SK-N-SH treated with all-trans-retinoic acid at 6 μM for 48 hours (cell line): ENCODE data around the gene SLC25A48.

Experiments
- CSDC2 ChIP-seq: fragments of 250-450 bp; sonication (Bioruptor Pico); IDR thresholded peaks from 2 replicates; pipeline ENCODE4 v1.5.0; 2020; ENCODE audit warnings: mild to moderate bottlenecking, moderate library complexity
- ISL1 ChIP-seq: fragments of 250-450 bp; sonication (Bioruptor Pico); IDR thresholded peaks from 2 replicates; pipeline ENCODE4 v2.1.2; 2022; ENCODE audit warnings: mild to moderate bottlenecking, moderate library complexity
- OSR1 ChIP-seq: fragments of 250-450 bp; sonication (Bioruptor Pico); IDR thresholded peaks from 2 replicates; pipeline ENCODE4 v1.8.0; 2022; ENCODE audit warnings: moderate library complexity, mild to moderate bottlenecking, inconsistent platforms
- RARB ChIP-seq: fragments of 250-450 bp; sonication (Bioruptor Pico); IDR thresholded peaks from 2 replicates; pipeline ENCODE4 v1.8.0; 2021; ENCODE audit warnings: mild to moderate bottlenecking, moderate library complexity
- TCF4 ChIP-seq: fragments of 250-450 bp; sonication (Bioruptor Pico); IDR thresholded peaks from 2 replicates; pipeline ENCODE4 v1.8.0; 2021; ENCODE audit warnings: mild to moderate bottlenecking, moderate library complexity, borderline replicate concordance
- ZC3H10 ChIP-seq: fragments of 250-450 bp; sonication (Bioruptor Pico); IDR thresholded peaks from 2 replicates; pipeline ENCODE4 v1.5.1; 2021; ENCODE audit warnings: mild to moderate bottlenecking, moderate library complexity
- ZFP3 ChIP-seq: fragments of 250-450 bp; sonication (Bioruptor Pico); IDR thresholded peaks from 2 replicates; pipeline ENCODE4 v1.5.0; 2020; ENCODE audit warnings: mild to moderate bottlenecking, moderate library complexity
- ZFP30 ChIP-seq: fragments of 450-650 bp; formaldehyde crosslinking; IDR thresholded peaks from 2 replicates; pipeline ENCODE4 v1.5.0; 2022; ENCODE audit warnings: mild to moderate bottlenecking, moderate library complexity
- ZNF70 ChIP-seq: fragments of 450-650 bp; formaldehyde crosslinking; IDR thresholded peaks from 2 replicates; pipeline ENCODE4 v1.5.0; 2020; ENCODE audit warnings: mild to moderate bottlenecking, moderate library complexity
- TF ChIP-seq, protein P1 (sequence below): fragments of 250-450 bp; sonication (Bioruptor Pico); IDR thresholded peaks from 2 replicates; pipeline ENCODE4 v1.8.0; 2020; ENCODE audit warnings: mild to moderate bottlenecking, moderate library complexity, borderline replicate concordance
- TF ChIP-seq, protein P2 (sequence below): fragments of 250-450 bp; sonication (Bioruptor Pico); IDR thresholded peaks from 2 replicates; pipeline ENCODE4 v1.5.0; 2020; ENCODE audit warnings: mild to moderate bottlenecking, moderate library complexity
- TF ChIP-seq, protein P3 (sequence below): fragments of 250-450 bp; sonication (Bioruptor Pico); IDR thresholded peaks from 2 replicates; pipeline ENCODE4 v1.8.0; 2021; ENCODE audit warnings: low read depth, mild to moderate bottlenecking, moderate library complexity, borderline replicate concordance
- TF ChIP-seq, protein P4 (sequence below): fragments of 250-450 bp; sonication (Bioruptor Pico); IDR thresholded peaks from 2 replicates; pipeline ENCODE4 v1.5.1; 2020; ENCODE audit warnings: low read depth, mild to moderate bottlenecking, moderate library complexity

DNA sequence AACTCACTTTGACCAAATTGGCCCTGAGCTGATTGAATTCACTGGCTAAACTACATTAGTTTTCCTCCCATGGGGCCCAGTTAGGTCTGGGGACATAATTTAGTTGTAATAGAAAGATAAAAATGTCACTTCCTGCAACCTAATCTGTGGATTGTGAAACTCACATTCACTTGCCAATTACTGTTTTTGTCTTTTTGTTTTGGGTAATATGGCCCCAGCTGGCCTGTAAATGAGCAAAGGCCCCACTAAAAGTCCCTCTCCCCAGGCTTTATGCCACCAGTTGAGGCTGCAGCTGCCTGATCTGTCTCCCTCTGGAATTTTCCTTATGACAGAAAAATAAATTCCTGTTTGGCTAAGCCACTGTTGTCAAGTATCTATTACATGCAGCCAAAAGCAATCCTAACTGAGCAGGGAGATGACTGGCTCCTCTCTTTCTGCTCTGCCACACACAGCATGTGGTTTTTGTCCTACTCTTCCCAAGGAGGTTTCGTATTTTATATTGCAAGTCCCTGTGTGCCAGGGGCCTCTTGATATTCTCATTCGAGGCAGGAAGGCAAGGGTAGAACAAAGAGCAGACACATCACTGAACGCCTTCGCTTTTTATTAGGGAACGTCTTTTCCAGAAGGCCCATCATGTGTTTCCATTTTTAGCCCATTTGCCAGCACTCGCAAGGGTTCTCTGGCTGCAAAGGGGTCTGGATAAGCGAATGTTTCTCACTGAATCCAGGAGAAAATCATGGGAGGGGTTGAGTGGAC is 24.1 kb upstream of the SLC25A48 start:
- TF ChIP-seq, protein P1, sequence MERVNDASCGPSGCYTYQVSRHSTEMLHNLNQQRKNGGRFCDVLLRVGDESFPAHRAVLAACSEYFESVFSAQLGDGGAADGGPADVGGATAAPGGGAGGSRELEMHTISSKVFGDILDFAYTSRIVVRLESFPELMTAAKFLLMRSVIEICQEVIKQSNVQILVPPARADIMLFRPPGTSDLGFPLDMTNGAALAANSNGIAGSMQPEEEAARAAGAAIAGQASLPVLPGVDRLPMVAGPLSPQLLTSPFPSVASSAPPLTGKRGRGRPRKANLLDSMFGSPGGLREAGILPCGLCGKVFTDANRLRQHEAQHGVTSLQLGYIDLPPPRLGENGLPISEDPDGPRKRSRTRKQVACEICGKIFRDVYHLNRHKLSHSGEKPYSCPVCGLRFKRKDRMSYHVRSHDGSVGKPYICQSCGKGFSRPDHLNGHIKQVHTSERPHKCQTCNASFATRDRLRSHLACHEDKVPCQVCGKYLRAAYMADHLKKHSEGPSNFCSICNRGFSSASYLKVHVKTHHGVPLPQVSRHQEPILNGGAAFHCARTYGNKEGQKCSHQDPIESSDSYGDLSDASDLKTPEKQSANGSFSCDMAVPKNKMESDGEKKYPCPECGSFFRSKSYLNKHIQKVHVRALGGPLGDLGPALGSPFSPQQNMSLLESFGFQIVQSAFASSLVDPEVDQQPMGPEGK (CRISPR knock-in tag) = no peak
- TF ChIP-seq ZNF70 (CRISPR knock-in tag) (no peak), RARB (CRISPR knock-in tag) (no peak), ZFP30 (no peak), ISL1 (CRISPR knock-in tag) (no peak), ZC3H10 (CRISPR knock-in tag) (no peak), OSR1 (CRISPR knock-in tag) (no peak), CSDC2 (no peak), ZFP3 (CRISPR knock-in tag) (no peak), TCF4 (no peak)
- TF ChIP-seq, protein P2, sequence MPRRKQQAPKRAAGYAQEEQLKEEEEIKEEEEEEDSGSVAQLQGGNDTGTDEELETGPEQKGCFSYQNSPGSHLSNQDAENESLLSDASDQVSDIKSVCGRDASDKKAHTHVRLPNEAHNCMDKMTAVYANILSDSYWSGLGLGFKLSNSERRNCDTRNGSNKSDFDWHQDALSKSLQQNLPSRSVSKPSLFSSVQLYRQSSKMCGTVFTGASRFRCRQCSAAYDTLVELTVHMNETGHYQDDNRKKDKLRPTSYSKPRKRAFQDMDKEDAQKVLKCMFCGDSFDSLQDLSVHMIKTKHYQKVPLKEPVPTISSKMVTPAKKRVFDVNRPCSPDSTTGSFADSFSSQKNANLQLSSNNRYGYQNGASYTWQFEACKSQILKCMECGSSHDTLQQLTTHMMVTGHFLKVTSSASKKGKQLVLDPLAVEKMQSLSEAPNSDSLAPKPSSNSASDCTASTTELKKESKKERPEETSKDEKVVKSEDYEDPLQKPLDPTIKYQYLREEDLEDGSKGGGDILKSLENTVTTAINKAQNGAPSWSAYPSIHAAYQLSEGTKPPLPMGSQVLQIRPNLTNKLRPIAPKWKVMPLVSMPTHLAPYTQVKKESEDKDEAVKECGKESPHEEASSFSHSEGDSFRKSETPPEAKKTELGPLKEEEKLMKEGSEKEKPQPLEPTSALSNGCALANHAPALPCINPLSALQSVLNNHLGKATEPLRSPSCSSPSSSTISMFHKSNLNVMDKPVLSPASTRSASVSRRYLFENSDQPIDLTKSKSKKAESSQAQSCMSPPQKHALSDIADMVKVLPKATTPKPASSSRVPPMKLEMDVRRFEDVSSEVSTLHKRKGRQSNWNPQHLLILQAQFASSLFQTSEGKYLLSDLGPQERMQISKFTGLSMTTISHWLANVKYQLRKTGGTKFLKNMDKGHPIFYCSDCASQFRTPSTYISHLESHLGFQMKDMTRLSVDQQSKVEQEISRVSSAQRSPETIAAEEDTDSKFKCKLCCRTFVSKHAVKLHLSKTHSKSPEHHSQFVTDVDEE = no peak
- TF ChIP-seq, protein P3, sequence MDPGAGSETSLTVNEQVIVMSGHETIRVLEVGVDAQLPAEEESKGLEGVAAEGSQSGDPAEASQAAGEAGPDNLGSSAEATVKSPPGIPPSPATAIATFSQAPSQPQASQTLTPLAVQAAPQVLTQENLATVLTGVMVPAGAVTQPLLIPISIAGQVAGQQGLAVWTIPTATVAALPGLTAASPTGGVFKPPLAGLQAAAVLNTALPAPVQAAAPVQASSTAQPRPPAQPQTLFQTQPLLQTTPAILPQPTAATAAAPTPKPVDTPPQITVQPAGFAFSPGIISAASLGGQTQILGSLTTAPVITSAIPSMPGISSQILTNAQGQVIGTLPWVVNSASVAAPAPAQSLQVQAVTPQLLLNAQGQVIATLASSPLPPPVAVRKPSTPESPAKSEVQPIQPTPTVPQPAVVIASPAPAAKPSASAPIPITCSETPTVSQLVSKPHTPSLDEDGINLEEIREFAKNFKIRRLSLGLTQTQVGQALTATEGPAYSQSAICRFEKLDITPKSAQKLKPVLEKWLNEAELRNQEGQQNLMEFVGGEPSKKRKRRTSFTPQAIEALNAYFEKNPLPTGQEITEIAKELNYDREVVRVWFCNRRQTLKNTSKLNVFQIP (CRISPR knock-in tag) = no peak
- TF ChIP-seq, protein P4, sequence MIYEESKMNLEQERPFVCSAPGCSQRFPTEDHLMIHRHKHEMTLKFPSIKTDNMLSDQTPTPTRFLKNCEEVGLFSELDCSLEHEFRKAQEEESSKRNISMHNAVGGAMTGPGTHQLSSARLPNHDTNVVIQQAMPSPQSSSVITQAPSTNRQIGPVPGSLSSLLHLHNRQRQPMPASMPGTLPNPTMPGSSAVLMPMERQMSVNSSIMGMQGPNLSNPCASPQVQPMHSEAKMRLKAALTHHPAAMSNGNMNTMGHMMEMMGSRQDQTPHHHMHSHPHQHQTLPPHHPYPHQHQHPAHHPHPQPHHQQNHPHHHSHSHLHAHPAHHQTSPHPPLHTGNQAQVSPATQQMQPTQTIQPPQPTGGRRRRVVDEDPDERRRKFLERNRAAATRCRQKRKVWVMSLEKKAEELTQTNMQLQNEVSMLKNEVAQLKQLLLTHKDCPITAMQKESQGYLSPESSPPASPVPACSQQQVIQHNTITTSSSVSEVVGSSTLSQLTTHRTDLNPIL = no peak
